Measurements from ENCODE around the gene RRAGA. TPM values are rescaled to one million over a fixed set of nuclear protein-coding genes. Genes with fewer than 3 reads are reported as not detected.
"Not testable (repeated sequence)": the region's sequence is repeated elsewhere in the genome, so short reads cannot be mapped to it uniquely, and the experiment has no call there.

The RRAGA gene
- total RNA-seq, 1 experiment from 2014 or later, result 44.7 TPM

DNA sequence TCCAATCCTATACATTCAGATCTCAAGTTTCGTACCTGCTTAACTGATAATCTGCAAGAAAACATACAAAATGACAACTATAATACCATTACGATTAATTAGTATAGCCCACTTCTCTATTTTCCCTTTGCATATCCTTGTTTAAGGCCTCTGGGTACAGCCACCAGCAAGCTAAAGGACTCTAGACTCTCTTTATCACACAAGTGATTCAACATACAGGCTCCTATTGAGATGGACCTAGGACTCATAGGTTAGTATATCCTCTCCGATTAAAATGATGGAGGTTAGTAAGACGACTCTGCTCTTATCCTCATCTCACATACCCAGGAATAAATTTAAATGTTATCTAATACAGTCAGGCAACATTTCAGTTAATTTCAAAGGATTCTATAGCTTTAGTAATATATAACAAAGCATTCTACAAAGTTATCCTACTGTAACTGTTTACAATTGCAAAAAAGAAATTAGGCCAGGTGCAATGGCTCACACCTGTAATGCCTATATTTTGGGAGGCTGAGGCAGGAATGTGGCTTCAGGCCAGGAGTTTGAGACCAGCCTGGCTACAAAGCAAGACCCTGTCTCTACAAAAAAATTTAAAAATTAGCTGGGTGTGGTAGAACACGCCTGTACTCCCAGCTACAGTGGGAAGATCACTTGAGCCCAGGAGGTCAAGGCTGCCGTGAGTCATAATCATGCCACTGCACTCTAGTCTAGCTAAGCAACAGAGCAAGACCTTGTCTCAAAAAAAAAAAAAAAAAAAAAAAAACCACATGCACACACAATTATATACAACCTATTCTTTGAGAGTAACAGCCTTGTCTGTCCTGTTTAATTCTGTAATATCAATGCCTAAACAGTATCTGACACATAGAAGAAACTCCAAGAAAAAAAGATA is 38.1 kb downstream of the RRAGA start:
- H3K4me1 ChIP-seq, result no peaks in the 10 kb centered on the region
- H3K36me3 ChIP-seq (ENCODE audit: control insufficient read depth, insufficient read depth, low read length), result no peaks in the 10 kb centered on the region; the same call in 1 of the 2 replicates
- H3K9me3 ChIP-seq, result no peaks in the 10 kb centered on the region
- BruUV-seq (replicated peaks), result no TSS peak
- POLR2A ChIA-PET, result no interaction called here
- no peaks in the 10 kb centered on the region for H3K27me3 ChIP-seq (replicated peaks; ENCODE audit: control insufficient read depth, insufficient read depth, low read length)
- H3K36me3 Mint-ChIP-seq (ENCODE audit: insufficient read depth, unreplicated experiment), result peaks cover 38% of the 10 kb centered on the region
- DNase-seq, result no peak
- intact Hi-C loops (cut with micrococcal nuclease; ENCODE audit: unreplicated experiment), result no loop called here
- no peaks in the 10 kb centered on the region for H3K27me3 Mint-ChIP-seq (ENCODE audit: insufficient read depth, unreplicated experiment)
- H3K4me3 Mint-ChIP-seq (ENCODE audit: unreplicated experiment), result no peak overlapping the region
- CTCF ChIA-PET, result no interaction called here
- TF ChIP-seq, protein P1, sequence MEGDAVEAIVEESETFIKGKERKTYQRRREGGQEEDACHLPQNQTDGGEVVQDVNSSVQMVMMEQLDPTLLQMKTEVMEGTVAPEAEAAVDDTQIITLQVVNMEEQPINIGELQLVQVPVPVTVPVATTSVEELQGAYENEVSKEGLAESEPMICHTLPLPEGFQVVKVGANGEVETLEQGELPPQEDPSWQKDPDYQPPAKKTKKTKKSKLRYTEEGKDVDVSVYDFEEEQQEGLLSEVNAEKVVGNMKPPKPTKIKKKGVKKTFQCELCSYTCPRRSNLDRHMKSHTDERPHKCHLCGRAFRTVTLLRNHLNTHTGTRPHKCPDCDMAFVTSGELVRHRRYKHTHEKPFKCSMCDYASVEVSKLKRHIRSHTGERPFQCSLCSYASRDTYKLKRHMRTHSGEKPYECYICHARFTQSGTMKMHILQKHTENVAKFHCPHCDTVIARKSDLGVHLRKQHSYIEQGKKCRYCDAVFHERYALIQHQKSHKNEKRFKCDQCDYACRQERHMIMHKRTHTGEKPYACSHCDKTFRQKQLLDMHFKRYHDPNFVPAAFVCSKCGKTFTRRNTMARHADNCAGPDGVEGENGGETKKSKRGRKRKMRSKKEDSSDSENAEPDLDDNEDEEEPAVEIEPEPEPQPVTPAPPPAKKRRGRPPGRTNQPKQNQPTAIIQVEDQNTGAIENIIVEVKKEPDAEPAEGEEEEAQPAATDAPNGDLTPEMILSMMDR (IDR thresholded peaks at IDR 0.05; ENCODE audit: insufficient read depth in 1 of 2, low read depth in 1 of 2, low read length in 1 of 2, severe bottlenecking in 1 of 2, unreplicated experiment in 1 of 2), result no peak
- H3K27ac Mint-ChIP-seq (ENCODE audit: unreplicated experiment), result no peak overlapping the region
- H3K4me1 Mint-ChIP-seq (ENCODE audit: low read depth, unreplicated experiment), result no peaks in the 10 kb centered on the region
- H3K9me3 Mint-ChIP-seq (ENCODE audit: unreplicated experiment), result no peaks in the 10 kb centered on the region
- no peak overlapping the region for H3K4me3 ChIP-seq (ENCODE audit: low read depth, low read length)

- H3K4me1 Mint-ChIP-seq (ENCODE audit: low read depth, unreplicated experiment); H3K9me3 Mint-ChIP-seq (ENCODE audit: unreplicated experiment); CTCF ChIA-PET; H3K9me3 ChIP-seq; H3K27me3 ChIP-seq (replicated peaks; ENCODE audit: control insufficient read depth, insufficient read depth, low read length); H3K4me3 Mint-ChIP-seq (ENCODE audit: unreplicated experiment); H3K27me3 Mint-ChIP-seq (ENCODE audit: insufficient read depth, unreplicated experiment); H3K4me1 ChIP-seq; H3K27ac Mint-ChIP-seq (ENCODE audit: unreplicated experiment); H3K4me3 ChIP-seq (ENCODE audit: low read depth, low read length); BruUV-seq (replicated peaks); intact Hi-C loops (cut with micrococcal nuclease; ENCODE audit: unreplicated experiment); POLR2A ChIA-PET; DNase-seq; H3K36me3 ChIP-seq (ENCODE audit: control insufficient read depth, insufficient read depth, low read length): not testable (repeated sequence)
- H3K36me3 Mint-ChIP-seq (ENCODE audit: insufficient read depth, unreplicated experiment), result peaks cover 14% of the 10 kb centered on the region
Observed at GRCh38 chr9:19097431-19097830, 48.2 kb downstream of the RRAGA start.

Other genes starting within 250 kb of the RRAGA start
- gene SAXO1, start 16.2 kb upstream of the RRAGA start, total RNA-seq (2022), result 0.20 TPM in 1 of 2 replicates, not detected in the other
- 15.0 and 15.2 TPM in 2 replicates for gene HAUS6, start 53.5 kb downstream of the RRAGA start, total RNA-seq (2022)
- gene PLIN2, start 78.1 kb downstream of the RRAGA start, total RNA-seq (2022), result 57.8 and 64.2 TPM in 2 replicates
- gene DENND4C, start 181.3 kb downstream of the RRAGA start, total RNA-seq (2022), result 40.1 and 46.9 TPM in 2 replicates

Data from Caco-2 (cell line).